ENCODE results near the gene SSR1. TPM values are rescaled to one million over a fixed set of nuclear protein-coding genes. Genes with fewer than 3 reads are reported as not detected.

Gene SSR1
- polyA plus RNA-seq, 1 experiment: 375 TPM

- Histone ChIP-seq H3K4me3 (ENCODE audit: low read depth, low read length) (no peak overlapping the region), H3K27me3 (ENCODE audit: control insufficient read depth, insufficient read depth, low read length) (no peaks in the 10 kb centered on the region), H3K9me3 (ENCODE audit: control insufficient read depth, insufficient read depth, low read length) (no peaks in the 10 kb centered on the region), H3K27ac (ENCODE audit: low read depth, low read length) (peak overlapping the region; percentile 52)
- TF ChIP-seq CTCF (IDR thresholded peaks at IDR 0.05; ENCODE audit: low read depth, low read length): no peak
- no peak for DNase-seq (ENCODE audit: low read depth, low spot score)
- CTCF ChIA-PET: interaction anchor here (0.7 to 5.5 kb wide), 44 partner anchors 9 to 568 kb away, joined by 3 to 95 read pairs (median 5); partner anchors contain the start of gene SNRNP48
- POLR2A ChIA-PET: no interaction called here
These were observed 70.2 kb downstream of the SSR1 start for GRCh38 chr6:7242835-7243178.

- DNase-seq (ENCODE audit: low read depth, low spot score): no peak
- Histone ChIP-seq H3K27me3 (ENCODE audit: control insufficient read depth, insufficient read depth, low read length) (no peaks in the 10 kb centered on the region), H3K27ac (ENCODE audit: low read depth, low read length) (peak overlapping the region; percentile 52), H3K9me3 (ENCODE audit: control insufficient read depth, insufficient read depth, low read length) (no peaks in the 10 kb centered on the region), H3K4me3 (ENCODE audit: low read depth, low read length) (no peak overlapping the region)
- no peak for TF ChIP-seq CTCF (IDR thresholded peaks at IDR 0.05; ENCODE audit: low read depth, low read length)
- POLR2A ChIA-PET: interaction anchor here (0.7 kb wide), 1 partner anchor 522 kb away, joined by 3 read pairs; no protein-coding TSS in a partner anchor
- CTCF ChIA-PET: interaction anchor here (0.6 to 5.5 kb wide), 22 partner anchors 10 to 567 kb away, joined by 3 to 95 read pairs (median 6); no protein-coding TSS in a partner anchor
These were observed 71.0 kb downstream of the SSR1 start for GRCh38 chr6:7241709-7242645.

GRCh38 chr6:7241160-7241559 lies 71.8 kb downstream of the SSR1 start:
- Histone ChIP-seq H3K9me3 (ENCODE audit: control insufficient read depth, insufficient read depth, low read length) (no peaks in the 10 kb centered on the region), H3K27me3 (ENCODE audit: control insufficient read depth, insufficient read depth, low read length) (no peaks in the 10 kb centered on the region), H3K4me3 (ENCODE audit: low read depth, low read length) (no peak overlapping the region), H3K27ac (ENCODE audit: low read depth, low read length) (no peak overlapping the region)
- ChIA-PET POLR2A (no interaction called here), CTCF (interaction anchor here (5.5 kb wide), 1 partner anchor 519 kb away, joined by 95 read pairs; no protein-coding TSS in a partner anchor)
- no peak for DNase-seq (ENCODE audit: low read depth, low spot score)
- no peak for TF ChIP-seq CTCF (IDR thresholded peaks at IDR 0.05; ENCODE audit: low read depth, low read length)

- no peaks in the 10 kb centered on the region for H3K27me3 ChIP-seq (ENCODE audit: control insufficient read depth, insufficient read depth, low read length)
- H3K9me3 ChIP-seq (ENCODE audit: control insufficient read depth, insufficient read depth, low read length): no peaks in the 10 kb centered on the region
- CTCF ChIA-PET: interaction anchor here (5.5 kb wide), 1 partner anchor 518 kb away, joined by 95 read pairs; no protein-coding TSS in a partner anchor
- TF ChIP-seq CTCF (IDR thresholded peaks at IDR 0.05; ENCODE audit: low read depth, low read length): no peak
- no peak overlapping the region for H3K27ac ChIP-seq (ENCODE audit: low read depth, low read length)
- H3K4me3 ChIP-seq (ENCODE audit: low read depth, low read length): no peak overlapping the region
- POLR2A ChIA-PET: no interaction called here
- DNase-seq (ENCODE audit: low read depth, low spot score): no peak
These were observed 72.6 kb downstream of the SSR1 start for GRCh38 chr6:7240351-7240750.

- no peak for TF ChIP-seq CTCF (IDR thresholded peaks at IDR 0.05; ENCODE audit: low read depth, low read length)
- ChIA-PET POLR2A (no interaction called here), CTCF (interaction anchor here (0.9 to 3.7 kb wide), 10 partner anchors 11 to 562 kb away, joined by 3 to 18 read pairs (median 4); no protein-coding TSS in a partner anchor)
These were observed 73.4 kb downstream of the SSR1 start for GRCh38 chr6:7239590-7239948.

More at GRCh38 chr6:7239590-7239948, 73.4 kb downstream of the SSR1 start:
- Histone ChIP-seq H3K27ac (ENCODE audit: low read depth, low read length) (no peak overlapping the region), H3K27me3 (ENCODE audit: control insufficient read depth, insufficient read depth, low read length) (no peaks in the 10 kb centered on the region), H3K9me3 (ENCODE audit: control insufficient read depth, insufficient read depth, low read length) (no peaks in the 10 kb centered on the region), H3K4me3 (ENCODE audit: low read depth, low read length) (no peak overlapping the region)
- no peak for DNase-seq (ENCODE audit: low read depth, low spot score)

Measured in AG04450 (cell line).